Measurements from ENCODE around the gene CYS1.
"Not testable (repeated sequence)": the region's sequence is repeated elsewhere in the genome, so short reads cannot be mapped to it uniquely, and the experiment has no call there.

The CYS1 gene

GRCh38 chr2:10045561-10046355 lies 34.5 kb downstream of the CYS1 start:
- no peak for DNase-seq

- peak; percentile 36 to 89 (median 75) for DNase-seq
Measured at GRCh38 chr2:10043906-10044601, 36.2 kb downstream of the CYS1 start.

- peak; percentile 45 to 82 (median 52) for DNase-seq
Measured at GRCh38 chr2:10043256-10043905, 36.8 kb downstream of the CYS1 start, which contains the start of gene KLF11. TSS of gene KLF11 (plus strand) at chr2:10043550. CDS start at chr2:10043717, 167 bp downstream.

GRCh38 chr2:10042301-10043161 lies 37.7 kb downstream of the CYS1 start:
- DNase-seq = peak in 2 of 4 experiments; percentile 13 to 39

DNA sequence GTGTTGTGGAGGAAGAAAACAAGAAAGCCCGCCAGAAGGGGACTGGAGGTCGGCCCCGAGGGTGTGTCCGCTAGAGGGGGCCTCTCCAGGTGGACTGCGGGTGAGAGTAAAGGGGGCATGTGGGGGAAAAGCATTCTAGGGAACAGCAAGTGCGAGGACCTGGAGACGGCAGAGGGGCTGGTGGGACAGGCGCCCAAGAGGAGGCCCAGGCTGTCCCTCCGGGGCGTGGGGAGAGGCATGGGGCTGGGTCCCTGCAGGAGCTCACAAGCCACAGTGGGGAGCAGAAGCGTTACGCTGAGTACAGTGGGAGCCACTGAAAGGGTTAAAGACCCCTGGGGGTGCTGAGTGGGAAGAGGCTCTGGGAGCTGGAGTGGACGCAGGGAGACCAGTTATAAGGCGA lies 38.5 kb downstream of the CYS1 start:
- DNase-seq = no peak

DNA sequence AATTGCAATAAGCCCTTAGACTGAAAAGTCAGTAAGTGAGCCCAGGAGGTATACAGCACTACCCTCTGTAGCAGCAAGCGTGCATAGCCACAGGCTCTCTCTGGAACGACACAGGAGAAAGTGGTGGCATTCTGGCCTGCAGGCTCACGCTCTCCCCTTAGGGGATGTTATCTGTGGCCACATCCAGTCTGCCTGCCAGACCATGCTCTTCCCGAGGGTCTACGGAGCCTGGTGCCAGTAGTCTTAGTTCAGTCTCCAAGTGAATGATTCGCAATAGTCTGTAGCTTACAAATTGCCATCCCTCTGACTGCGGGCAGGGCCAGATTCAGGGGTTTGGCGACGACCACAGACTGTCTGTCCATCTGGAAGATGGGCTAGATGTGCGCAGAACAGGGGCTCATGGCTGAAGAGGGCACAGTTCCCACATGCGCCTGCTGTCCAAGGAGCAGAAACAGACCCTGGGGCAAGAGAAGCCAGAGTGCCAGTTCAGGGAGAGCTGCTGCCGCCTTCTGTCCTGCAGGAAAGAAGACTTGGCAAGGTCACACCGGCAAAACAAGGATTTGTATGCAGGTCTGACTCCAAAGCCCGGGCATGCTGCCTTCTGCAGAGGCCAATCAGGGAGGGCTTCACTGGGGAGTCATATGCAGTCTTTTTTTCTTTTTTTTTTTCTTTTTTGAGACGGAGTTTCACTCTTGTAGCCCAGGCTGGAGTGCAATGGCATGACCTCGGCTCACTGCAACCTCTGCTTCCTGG lies 40.4 kb downstream of the CYS1 start:
- DNase-seq = no peak

DNA sequence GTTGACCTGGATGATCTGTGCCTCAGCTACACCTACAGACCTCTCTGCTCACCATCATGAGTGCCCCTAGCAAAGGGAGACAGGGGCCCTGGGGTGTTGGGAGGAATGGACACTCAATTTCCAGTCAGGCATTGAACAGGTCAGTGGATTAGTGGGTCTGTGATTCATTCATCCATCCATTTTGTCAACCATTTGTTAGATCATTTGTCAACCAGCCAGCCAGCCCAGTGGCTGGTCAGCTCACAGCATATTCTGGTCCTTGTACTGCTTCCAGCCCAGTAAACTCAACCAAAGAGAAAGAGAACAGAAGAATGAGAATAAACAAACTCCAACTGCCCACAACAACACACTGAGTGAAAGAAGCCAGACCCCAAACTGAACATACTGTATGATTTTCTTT lies 41.5 kb downstream of the CYS1 start:
- DNase-seq = no peak

DNA sequence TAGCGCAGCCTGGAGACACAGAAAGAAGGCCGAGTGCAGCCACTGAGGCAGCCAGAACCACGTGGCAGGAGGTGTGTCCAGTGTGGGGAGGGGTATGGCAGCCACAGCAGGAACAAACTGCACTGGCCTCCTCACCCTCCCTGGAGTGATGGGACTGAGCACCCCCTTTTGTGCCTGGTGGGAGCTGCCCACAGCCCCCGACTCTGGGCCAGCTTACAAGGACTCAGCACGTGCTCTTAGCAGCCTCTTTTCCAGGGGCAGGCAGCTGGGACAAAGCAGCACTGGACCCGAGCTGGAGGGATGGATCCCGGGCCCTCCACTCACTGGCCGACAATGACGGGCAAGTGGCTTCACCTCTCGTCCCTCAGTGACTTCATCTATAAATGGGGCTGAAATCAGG lies 42.1 kb downstream of the CYS1 start:
- no peak for DNase-seq

GRCh38 chr2:10036095-10036884 lies 43.9 kb downstream of the CYS1 start:
- DNase-seq = peak in 1 of 4 experiments; percentile 11

DNA sequence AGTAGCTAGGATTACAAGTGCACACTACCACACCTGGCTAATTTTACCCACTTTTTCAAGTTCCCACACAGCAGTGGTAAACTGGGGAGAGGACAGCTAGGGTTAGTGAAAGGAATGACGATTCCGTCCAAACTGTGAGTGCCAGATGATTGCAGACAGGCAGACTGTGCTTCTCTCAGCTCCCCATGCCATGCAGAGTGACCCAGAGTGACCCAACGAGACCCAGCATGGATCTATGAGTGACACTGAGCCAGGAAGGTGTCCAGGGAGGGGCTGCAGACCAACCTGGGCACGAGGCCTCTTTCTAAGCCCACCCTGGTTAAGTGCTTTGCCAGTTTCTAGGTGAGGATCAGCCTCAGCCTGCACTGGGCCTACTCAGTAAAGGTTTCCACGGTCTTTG lies 44.6 kb downstream of the CYS1 start:
- no peak for DNase-seq

GRCh38 chr2:10035053-10035422 lies 45.2 kb downstream of the CYS1 start:
- no peak for DNase-seq

DNA sequence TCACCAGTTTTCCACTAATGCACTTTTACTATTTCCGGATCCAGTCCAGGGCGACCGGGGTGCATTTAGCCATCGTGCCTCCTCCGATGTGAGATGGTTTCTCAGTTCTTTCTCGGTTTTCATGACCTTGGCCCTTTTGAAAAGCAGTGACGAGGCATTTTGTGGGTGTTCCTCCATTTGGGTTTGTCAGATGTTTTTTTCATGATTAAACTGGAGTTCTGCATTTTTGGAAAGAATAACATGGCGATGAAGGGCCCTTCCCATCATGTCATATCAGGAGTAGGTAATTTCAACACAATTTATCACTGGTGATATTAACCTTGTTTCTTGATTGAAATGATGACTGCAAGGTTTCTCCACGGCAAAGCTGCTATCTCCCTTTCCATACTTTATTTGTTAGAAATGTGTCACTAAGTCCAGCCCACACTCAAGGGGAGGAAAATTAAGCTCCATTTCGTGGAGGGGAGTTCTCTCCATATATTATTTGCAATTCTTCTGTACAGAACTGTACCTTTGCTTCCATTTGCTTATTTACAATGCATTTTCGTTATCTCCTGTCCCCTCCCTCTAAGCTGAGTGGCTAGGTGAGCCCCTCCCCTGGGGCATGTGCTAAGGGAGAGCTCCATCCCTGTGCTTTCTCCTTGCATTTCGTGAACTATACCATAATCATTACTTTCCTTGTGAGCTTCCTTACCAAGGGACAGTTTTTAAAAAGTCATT lies 45.7 kb downstream of the CYS1 start:
- no peak for DNase-seq

- no peak for DNase-seq
Measured at GRCh38 chr2:10033251-10034006, 46.8 kb downstream of the CYS1 start.

DNA sequence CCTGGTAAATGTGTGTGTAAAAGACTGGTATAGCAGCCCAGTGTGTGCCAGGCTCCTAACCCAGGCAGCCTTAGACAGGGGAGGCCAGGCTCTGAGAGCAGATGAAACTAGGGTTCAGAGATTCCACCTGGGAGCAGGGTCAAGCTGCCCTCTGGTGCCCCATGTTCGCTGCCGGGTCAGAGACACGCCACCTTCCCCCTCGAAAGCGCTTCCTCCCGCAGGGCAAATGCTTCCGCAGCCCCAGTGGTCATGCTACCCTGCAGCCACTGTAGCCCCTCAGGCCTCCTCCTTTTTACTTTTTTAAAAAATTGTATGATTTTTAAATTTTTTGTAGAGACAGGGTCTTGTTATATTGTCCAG lies 47.5 kb downstream of the CYS1 start:
- DNase-seq = no peak

GRCh38 chr2:10031886-10032745 lies 48.1 kb downstream of the CYS1 start:
- DNase-seq = no peak

DNA sequence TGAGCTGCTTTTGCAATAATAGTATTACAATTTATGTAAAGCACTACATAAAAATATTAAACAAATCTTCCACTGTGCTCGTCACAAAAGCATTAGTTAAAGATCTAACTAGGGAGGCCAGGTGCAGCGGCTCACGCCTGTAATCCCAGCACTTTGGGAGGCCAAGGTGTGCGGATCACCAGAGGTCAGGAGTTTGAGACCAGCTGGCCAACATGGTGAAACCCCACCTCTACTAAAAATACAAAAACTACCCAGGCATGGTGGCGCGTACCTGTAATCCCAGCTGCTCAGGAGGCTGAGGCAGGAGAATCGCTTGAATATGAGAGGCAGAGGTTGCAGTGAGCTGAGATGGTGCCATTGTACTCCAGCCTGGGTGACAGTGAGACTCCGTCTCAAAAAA lies 49.4 kb downstream of the CYS1 start:
- not testable (repeated sequence) for DNase-seq

- DNase-seq = no peak
Measured at GRCh38 chr2:10030311-10030736, 49.9 kb downstream of the CYS1 start.

DNA sequence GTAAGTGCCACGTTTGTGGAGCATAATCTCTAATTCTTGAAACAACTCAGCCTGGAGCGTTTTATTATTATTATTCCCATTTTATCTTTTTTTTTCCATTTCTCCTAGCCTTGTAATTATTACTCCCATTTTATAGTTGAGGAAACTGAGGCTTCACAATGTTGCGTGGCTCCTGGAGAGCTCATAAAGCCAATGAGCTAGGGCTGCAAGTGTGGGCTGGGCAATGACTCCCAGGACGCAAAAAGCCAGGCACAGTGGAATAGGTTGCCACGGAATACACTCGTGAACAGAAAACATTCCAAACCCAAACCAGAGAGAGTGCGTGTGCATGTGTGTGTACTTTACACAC lies 50.4 kb downstream of the CYS1 start:
- no peak for DNase-seq

Measured in activated naive CD4-positive, alpha-beta T cell (primary cell).